Pulmonary artery endothelial cell (primary cell): ENCODE data around the gene WDR70. TPM values are rescaled to one million over a fixed set of nuclear protein-coding genes. Genes with fewer than 3 reads are reported as not detected.

ENCODE experiments used
- DNase-seq: peaks from one replicate; pipeline ENCODE4 v3.0.0-alpha.2; 2011; ENCODE audit warnings: low read depth, low spot score
- total RNA-seq: library from RNA; depleted of rRNA; stranded (reverse); fragments of >200 nt; gene quantifications from 2 replicates; pipeline ENCODE4 v1.2.3, GENCODE V29; 2014

Gene WDR70
- total RNA-seq, 1 donor from 2014 or later: 35.9 TPM

GRCh38 chr5:37717613-37718431 lies 338.7 kb downstream of the WDR70 start:
- peak; percentile 88 for DNase-seq

- DNase-seq: no peak
These were observed 341.4 kb downstream of the WDR70 start for GRCh38 chr5:37720550-37720952.

GRCh38 chr5:37721447-37721871 lies 342.3 kb downstream of the WDR70 start:
- peak; percentile 37 for DNase-seq

- DNase-seq: no peak
These were observed 343.4 kb downstream of the WDR70 start for GRCh38 chr5:37722236-37723161.

- no peak for DNase-seq
These were observed 344.2 kb downstream of the WDR70 start for GRCh38 chr5:37723162-37723961.

GRCh38 chr5:37724395-37725125 lies 345.4 kb downstream of the WDR70 start:
- no peak for DNase-seq

- no peak for DNase-seq
These were observed 346.1 kb downstream of the WDR70 start for GRCh38 chr5:37725185-37725584.

GRCh38 chr5:37727238-37727637 lies 348.1 kb downstream of the WDR70 start:
- no peak for DNase-seq

GRCh38 chr5:37730896-37731455 lies 351.9 kb downstream of the WDR70 start:
- no peak for DNase-seq

GRCh38 chr5:37734114-37734513 lies 355.0 kb downstream of the WDR70 start:
- no peak for DNase-seq

GRCh38 chr5:37735649-37736347 lies 356.7 kb downstream of the WDR70 start:
- no peak for DNase-seq

- no peak for DNase-seq
These were observed 357.3 kb downstream of the WDR70 start for GRCh38 chr5:37736397-37736796.

- DNase-seq: no peak
These were observed 358.4 kb downstream of the WDR70 start for GRCh38 chr5:37737326-37738056.

- peak; percentile 85 for DNase-seq
These were observed 359.1 kb downstream of the WDR70 start for GRCh38 chr5:37738057-37738691.

GRCh38 chr5:37738865-37739488 lies 359.9 kb downstream of the WDR70 start:
- DNase-seq: no peak

GRCh38 chr5:37739817-37740261 lies 360.7 kb downstream of the WDR70 start:
- no peak for DNase-seq

GRCh38 chr5:37740331-37741066 lies 361.4 kb downstream of the WDR70 start:
- no peak for DNase-seq
